ENCODE results near the gene MLLT6.

- TF ChIP-seq CTCF (IDR thresholded peaks at IDR 0.05) (no peak), EZH2 (IDR thresholded peaks at IDR 0.05) (no peak)
These were observed 2.7 kb downstream of the MLLT6 start for GRCh38 chr17:38707678-38708351.
